GM18951 (cell line): ENCODE data around the gene C15orf62.

Source experiments
- POLR2A ChIP-seq: IDR thresholded peaks from 4 replicates; pipeline ENCODE4 v1.6.1; 2011; ENCODE audit warnings: mild to moderate bottlenecking; ENCODE audit not compliant: insufficient read length, insufficient read depth; ENCODE audit errors: extremely low read depth
- in situ Hi-C: fragments of 300-500 bp; cut with MboI; formaldehyde crosslinking; loops from one replicate; pipeline ENCODE4 v1.12.0; 2022; ENCODE audit warnings: low sequenced_read_pairs, mixed read lengths, inconsistent platforms; ENCODE audit not compliant: unreplicated experiment

The C15orf62 gene

GRCh38 chr15:40746916-40747418 lies 22.8 kb upstream of the C15orf62 start:
- in situ Hi-C loops: no loop called here
- no peak for TF ChIP-seq POLR2A

- in situ Hi-C loops: no loop called here
- no peak for TF ChIP-seq POLR2A
These were observed 21.8 kb upstream of the C15orf62 start for GRCh38 chr15:40747685-40748631.

- no peak for TF ChIP-seq POLR2A
- in situ Hi-C loops: no loop called here
These were observed 20.6 kb upstream of the C15orf62 start for GRCh38 chr15:40749151-40749630.

DNA sequence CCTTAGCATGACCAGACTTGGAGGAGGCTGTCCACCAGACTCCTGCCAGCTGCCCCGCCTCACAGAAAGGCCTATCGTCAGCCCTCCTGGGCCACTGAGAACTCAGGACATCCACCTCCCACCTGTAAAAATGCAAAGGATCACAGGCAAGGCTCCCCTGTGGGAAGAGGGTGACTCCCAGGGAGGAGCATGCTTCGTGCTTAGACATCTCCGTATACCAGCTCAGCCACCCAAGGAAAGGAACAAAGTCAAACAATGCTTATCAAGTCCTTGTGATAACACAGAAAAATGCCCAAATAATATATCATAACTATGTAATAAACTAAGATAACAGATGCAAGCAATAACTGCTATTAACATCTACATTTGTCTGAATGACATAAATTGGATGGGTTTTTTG lies 18.9 kb upstream of the C15orf62 start:
- no peak for TF ChIP-seq POLR2A
- in situ Hi-C loops: no loop called here

GRCh38 chr15:40751745-40752144 lies 18.0 kb upstream of the C15orf62 start:
- in situ Hi-C loops: no loop called here
- no peak for TF ChIP-seq POLR2A

GRCh38 chr15:40754574-40754882 lies 15.3 kb upstream of the C15orf62 start:
- no peak for TF ChIP-seq POLR2A
- in situ Hi-C loops: no loop called here

- in situ Hi-C loops: no loop called here
- TF ChIP-seq POLR2A: peak; percentile 90
These were observed 14.6 kb upstream of the C15orf62 start, which contains the start of gene RMDN3 for GRCh38 chr15:40754883-40755811. RMDN3 (minus strand) TSS chr15:40755254; CDS start chr15:40754783, 471 bp downstream.

GRCh38 chr15:40755812-40756208 lies 14.0 kb upstream of the C15orf62 start:
- in situ Hi-C loops: no loop called here
- TF ChIP-seq POLR2A: no peak

GRCh38 chr15:40756938-40757337 lies 12.8 kb upstream of the C15orf62 start:
- in situ Hi-C loops: no loop called here
- TF ChIP-seq POLR2A: no peak

- no peak for TF ChIP-seq POLR2A
- in situ Hi-C loops: no loop called here
These were observed 9.8 kb upstream of the C15orf62 start for GRCh38 chr15:40759961-40760360.

DNA sequence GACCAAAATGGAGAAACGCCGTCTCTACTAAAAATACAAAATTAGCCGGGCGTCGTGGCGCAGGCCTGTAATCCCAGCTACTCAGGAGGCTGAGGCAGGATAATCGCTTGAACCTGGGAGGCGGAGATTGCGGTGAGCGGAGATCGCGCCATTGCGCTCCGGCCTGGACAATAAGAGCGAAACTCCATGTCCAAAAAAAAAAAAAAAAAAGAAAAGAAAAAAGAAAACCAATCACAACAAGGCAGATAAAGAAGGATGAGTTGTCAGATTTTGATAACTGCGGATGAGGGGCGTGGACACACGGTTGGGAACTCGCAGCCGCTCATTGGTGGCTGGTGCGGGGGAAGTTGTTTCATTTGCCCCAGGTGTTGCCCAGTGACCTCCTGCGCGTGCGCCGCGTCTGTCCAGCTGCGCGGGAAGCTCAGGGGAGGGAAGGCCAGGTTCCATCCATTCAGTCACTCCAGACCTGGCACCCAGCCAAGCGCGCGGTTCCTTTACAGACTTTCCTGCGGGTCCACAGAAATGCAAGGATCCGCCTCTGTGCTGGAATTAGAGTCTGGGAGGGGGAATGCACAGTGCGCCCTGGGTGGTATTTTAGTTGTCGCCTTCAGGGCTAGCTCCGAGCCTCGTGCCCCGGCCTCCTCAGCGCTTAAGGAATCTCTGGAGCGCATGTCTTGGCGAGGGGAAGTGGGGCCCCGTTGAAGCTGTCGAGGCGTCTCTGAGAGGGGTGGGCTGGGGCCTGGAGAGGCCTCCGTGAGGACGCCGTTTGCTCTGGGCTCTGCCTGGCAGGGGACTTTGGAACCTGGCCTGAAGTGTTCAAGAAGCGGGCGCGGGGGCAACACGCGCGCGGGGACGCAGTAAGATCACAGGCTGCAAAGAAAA lies 6.6 kb upstream of the C15orf62 start:
- in situ Hi-C loops: no loop called here
- TF ChIP-seq POLR2A: no peak
